Gastrocnemius medialis (tissue), 4 donors: Measurements from ENCODE around the gene RGS11. TPM values are rescaled to one million over a fixed set of nuclear protein-coding genes. Genes with fewer than 3 reads are reported as not detected.

Source experiments
- ATAC-seq, 2 donors: fragments of 150-250 bp; one replicate each; pipeline ENCODE4 v1.9.1; 2016
- DNase-seq, 2 donors: peaks; one replicate each; pipeline ENCODE4 v3.0.0-alpha.2; 2019
- H3K27ac ChIP-seq, 4 donors: fragments of 200-600 bp; sonication (generic); 1 replicate in 1 of 4; 2 replicates in 3 of 4; pipeline ENCODE4 v1.5.1; 2016 to 2018; ENCODE audit warnings: mild to moderate bottlenecking in 2 of 4, moderate library complexity in 1 of 4
- H3K27me3 ChIP-seq, 3 donors: fragments of 200-600 bp; sonication (generic) in 2 of 3; 1 replicate in 1 of 3; 2 replicates in 2 of 3; pipeline versions ENCODE4 v1.5.1 to v1.6.0; 2016 to 2019; ENCODE audit warnings: mild to moderate bottlenecking in 1 of 3, moderate library complexity in 1 of 3
- H3K36me3 ChIP-seq, 2 donors: fragments of 200-600 bp; sonication (generic) in 1 of 2; one replicate each; pipeline ENCODE4 v1.5.1; 2017 to 2018
- H3K4me1 ChIP-seq, 2 donors: fragments of 200-600 bp; sonication (generic) in 1 of 2; one replicate each; pipeline ENCODE4 v1.5.1; 2016 to 2017; ENCODE audit warnings: mild to moderate bottlenecking in 2 of 2
- H3K4me3 ChIP-seq, 4 donors: fragments of 200-600 bp; sonication (generic) in 3 of 4; 1 replicate in 1 of 4; 2 replicates in 3 of 4; pipeline ENCODE4 v1.5.1; 2016 to 2019; ENCODE audit warnings: mild to moderate bottlenecking in 2 of 4
- H3K9me3 ChIP-seq, 3 donors: fragments of 200-600 bp; sonication (generic) in 2 of 3; 1 replicate in 1 of 3; 2 replicates in 2 of 3; pipeline ENCODE4 v1.5.1; 2016 to 2019
- CTCF ChIP-seq, 5 experiments: fragments of 450-650 bp in 3 of 5; fragments of 200-600 bp in 2 of 5; sonication (generic) in 2 of 5; IDR thresholded peaks in 4 of 5; conservative IDR thresholded peaks in 1 of 5; 1 replicate in 4 of 5; 2 replicates in 1 of 5; pipeline ENCODE4 v1.5.1; 2016 to 2019; ENCODE audit warnings: antibody characterized with exemption in 5 of 5, mild to moderate bottlenecking in 3 of 5, moderate library complexity in 3 of 5
- POLR2A ChIP-seq, 2 donors: fragments of 450-650 bp; IDR thresholded peaks; one replicate each; pipeline ENCODE4 v1.6.1; 2017; ENCODE audit warnings: antibody characterized with exemption in 2 of 2, mild to moderate bottlenecking in 2 of 2, moderate library complexity in 2 of 2
- in situ Hi-C, 4 donors: fragments of 200-750 bp; cut with MboI; loops; one replicate each; pipeline versions ENCODE4 v1.15.0 to v1.8.0; 2017; ENCODE audit warnings: low sequenced_read_pairs in 4 of 4
- intact Hi-C: fragments of 100-400 bp; cut with DNase I; formaldehyde crosslinking; loops from one replicate; pipeline ENCODE4 v1.15.1; 2023; ENCODE audit warnings: low total_unique reads
- total RNA-seq, 4 donors: library from RNA; depleted of rRNA; stranded (reverse); fragments of >200 nt; gene quantifications; one replicate each; pipeline versions ENCODE4 v1.1.0 to v1.2.3, GENCODE V29; 2016

The RGS11 gene
- total RNA-seq, 4 donors from 2014 or later, result 1.2 to 2.2 (median 1.6) TPM

- in situ Hi-C loops (no loop called here), intact Hi-C loops (no loop called here)
- TF ChIP-seq CTCF (IDR thresholded peaks at IDR 0.05 in 4 of 5, conservative IDR thresholded peaks at IDR 0.05 in 1 of 5), result no peak
- TF ChIP-seq POLR2A (IDR thresholded peaks at IDR 0.05), result no peak
- ATAC-seq, result no peak
- DNase-seq, result no peak
- no peaks in the 10 kb centered on the region for H3K9me3 ChIP-seq
- no peak overlapping the region for H3K27ac ChIP-seq
- H3K4me1 ChIP-seq, result peaks cover 0 to 4% of the 10 kb centered on the region in 2 donors
- H3K27me3 ChIP-seq, result no peaks in the 10 kb centered on the region
- peaks cover 0 to 64% of the 10 kb centered on the region in 2 donors for H3K36me3 ChIP-seq
- no peak overlapping the region for H3K4me3 ChIP-seq
Observed at GRCh38 chr16:263182-263774, 12.5 kb downstream of the RGS11 start.

GRCh38 chr16:262121-262745 lies 13.5 kb downstream of the RGS11 start:
- H3K36me3 ChIP-seq, result peaks cover 0 to 64% of the 10 kb centered on the region in 2 donors
- H3K9me3 ChIP-seq, result no peaks in the 10 kb centered on the region
- TF ChIP-seq POLR2A (IDR thresholded peaks at IDR 0.05) (no peak), CTCF (IDR thresholded peaks at IDR 0.05 in 4 of 5, conservative IDR thresholded peaks at IDR 0.05 in 1 of 5) (no peak)
- no peak overlapping the region for H3K27ac ChIP-seq
- peaks cover 0 to 4% of the 10 kb centered on the region in 2 donors for H3K4me1 ChIP-seq
- intact Hi-C loops (no loop called here), in situ Hi-C loops (no loop called here)
- ATAC-seq (no peak), DNase-seq (no peak)
- no peak overlapping the region for H3K4me3 ChIP-seq
- no peaks in the 10 kb centered on the region for H3K27me3 ChIP-seq

GRCh38 chr16:261031-261691 lies 14.6 kb downstream of the RGS11 start:
- no peak for ATAC-seq
- intact Hi-C loops, result no loop called here
- Histone ChIP-seq H3K4me3 (no peak overlapping the region), H3K36me3 (peaks cover 0 to 75% of the 10 kb centered on the region in 2 donors), H3K27ac (no peak overlapping the region), H3K4me1 (peaks cover 0 to 4% of the 10 kb centered on the region in 2 donors), H3K9me3 (no peaks in the 10 kb centered on the region), H3K27me3 (no peaks in the 10 kb centered on the region)
- no peak for DNase-seq
- TF ChIP-seq POLR2A (IDR thresholded peaks at IDR 0.05) (no peak), CTCF (IDR thresholded peaks at IDR 0.05 in 4 of 5, conservative IDR thresholded peaks at IDR 0.05 in 1 of 5) (no peak)
- in situ Hi-C loops, result no loop called here

- H3K9me3 ChIP-seq, result no peaks in the 10 kb centered on the region
- H3K4me3 ChIP-seq, result no peak overlapping the region
- H3K36me3 ChIP-seq, result peaks cover 0 to 83% of the 10 kb centered on the region in 2 donors
- ATAC-seq (no peak), DNase-seq (no peak)
- no peak overlapping the region for H3K27ac ChIP-seq
- in situ Hi-C loops (no loop called here), intact Hi-C loops (no loop called here)
- no peaks in the 10 kb centered on the region for H3K27me3 ChIP-seq
- H3K4me1 ChIP-seq, result no peaks in the 10 kb centered on the region
- TF ChIP-seq CTCF (IDR thresholded peaks at IDR 0.05 in 4 of 5, conservative IDR thresholded peaks at IDR 0.05 in 1 of 5) (no peak), POLR2A (IDR thresholded peaks at IDR 0.05) (no peak)
Observed at GRCh38 chr16:260326-260725, 15.4 kb downstream of the RGS11 start.
